Measurements from ENCODE around the gene GARRE1.

GARRE1 gene

DNA sequence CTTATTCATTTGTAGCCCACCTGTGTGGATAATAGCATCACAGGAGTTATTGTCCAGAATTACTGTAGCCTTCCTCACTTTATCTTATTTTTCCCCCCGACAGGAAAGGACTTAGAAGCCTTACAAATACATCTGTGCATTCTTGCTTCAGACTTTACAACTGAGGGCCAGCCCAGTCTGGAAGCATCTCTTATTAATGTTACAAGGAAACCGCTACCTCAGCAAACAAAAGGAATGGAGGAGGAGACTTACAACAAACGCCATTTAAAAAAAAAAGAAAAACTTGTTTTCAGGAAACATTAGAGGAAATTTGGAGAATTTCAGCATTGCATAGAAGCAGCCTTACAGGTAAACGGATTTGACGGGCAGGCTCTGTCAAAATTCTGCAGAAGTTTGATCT lies 45.2 kb downstream of the GARRE1 start:
- no peak for ATAC-seq

GRCh38 chr19:34300380-34300779 lies 46.0 kb downstream of the GARRE1 start:
- no peak for ATAC-seq

DNA sequence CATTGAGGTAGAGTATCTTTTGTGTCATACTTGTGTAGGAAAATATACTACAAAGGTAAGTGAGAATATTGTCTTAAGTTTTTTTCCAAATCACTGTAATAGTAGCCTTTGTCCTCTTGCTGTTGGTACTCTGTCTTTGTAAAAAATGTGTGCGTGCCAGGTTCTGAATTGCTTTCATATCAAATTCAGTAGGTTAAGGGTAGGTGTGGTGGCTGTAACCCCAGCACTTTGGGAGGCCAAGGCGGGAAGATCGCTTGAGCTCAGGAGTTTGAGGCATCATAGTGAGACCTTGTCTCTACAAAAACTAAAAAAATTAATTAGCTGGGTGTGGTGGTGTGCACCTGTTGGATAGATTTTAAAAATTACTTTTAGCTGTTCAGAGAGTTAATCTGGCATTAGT lies 46.6 kb downstream of the GARRE1 start:
- no peak for ATAC-seq

All from activated CD4-positive, CD25-positive, alpha-beta regulatory T cell treated with anti-CD3 and anti-CD28 coated beads, Interleukin-2, amount 50 U/mL, for 24 hours (primary cell).